ENCODE data around the gene CFAP90. TPM values are rescaled to one million over a fixed set of nuclear protein-coding genes. Genes with fewer than 3 reads are reported as not detected.

The CFAP90 gene
- total and polyA plus RNA-seq, 11 donors: not detected

GRCh38 chr5:7823594-7823993 is 27.3 kb downstream of the CFAP90 start:
- peaks cover 0 to 32% (median 2%) of the 10 kb centered on the region in 9 donors for H3K27me3 ChIP-seq
- DNase-seq (no peak), ATAC-seq (no peak)
- H3K9me3 ChIP-seq: no peaks in the 10 kb centered on the region
- TF ChIP-seq POLR2A (IDR thresholded peaks at IDR 0.05) (no peak), CTCF (IDR thresholded peaks at IDR 0.05) (no peak)
- no peak overlapping the region for H3K4me3 ChIP-seq
- no peak overlapping the region for H3K27ac ChIP-seq
- 76 to 87% (median 82%) methylated on average over 8 of the region's 8 CpGs for WGBS, 4 donors
- H3K4me1 ChIP-seq: peaks cover 0 to 3% (median 0%) of the 10 kb centered on the region in 12 donors
- H3K36me3 ChIP-seq: no peaks in the 10 kb centered on the region
- intact Hi-C loops (cut with DNase I): loop anchor here in 1 of 10 donors (10.0 kb wide), 1 partner anchor 1059 kb away; no protein-coding TSS in a partner anchor

GRCh38 chr5:7822449-7822848 is 28.5 kb downstream of the CFAP90 start:
- peaks cover 0 to 32% (median 2%) of the 10 kb centered on the region in 9 donors for H3K27me3 ChIP-seq
- H3K27ac ChIP-seq: no peak overlapping the region
- TF ChIP-seq POLR2A (IDR thresholded peaks at IDR 0.05) (no peak), CTCF (IDR thresholded peaks at IDR 0.05) (no peak)
- H3K36me3 ChIP-seq: no peaks in the 10 kb centered on the region
- H3K4me1 ChIP-seq: no peaks in the 10 kb centered on the region
- DNase-seq: no peak
- no peaks in the 10 kb centered on the region for H3K9me3 ChIP-seq
- ATAC-seq: no peak
- intact Hi-C loops (cut with DNase I): loop anchor here in 1 of 10 donors (10.0 kb wide), 1 partner anchor 1058 kb away; no protein-coding TSS in a partner anchor
- no peak overlapping the region for H3K4me3 ChIP-seq
- 46 to 66% (median 53%) methylated on average over 3 of the region's 3 CpGs for WGBS, 4 donors

- Histone ChIP-seq H3K4me1 (peaks cover 0 to 8% (median 0%) of the 10 kb centered on the region in 12 donors), H3K27ac (no peak overlapping the region), H3K4me3 (no peak overlapping the region), H3K36me3 (no peaks in the 10 kb centered on the region), H3K27me3 (peaks cover 0 to 31% (median 3%) of the 10 kb centered on the region in 9 donors), H3K9me3 (no peaks in the 10 kb centered on the region)
- no peak for DNase-seq
- 26 to 32% (median 32%) methylated on average over 9 of the region's 9 CpGs for WGBS, 4 donors
- no peak for TF ChIP-seq POLR2A (IDR thresholded peaks at IDR 0.05)
- peak in 1 of 12 donors; percentile 20 for TF ChIP-seq CTCF (IDR thresholded peaks at IDR 0.05)
- intact Hi-C loops (cut with DNase I): loop anchor here in 2 of 10 donors (5.0 to 10.0 kb wide), 2 partner anchors 1049 to 1052 kb away; no protein-coding TSS in a partner anchor
- ATAC-seq: peak in 2 of 4 donors; percentile 11 to 15
Observed at GRCh38 chr5:7816535-7816901, 34.4 kb downstream of the CFAP90 start.

GRCh38 chr5:7815892-7816534 is 34.9 kb downstream of the CFAP90 start:
- intact Hi-C loops (cut with DNase I): loop anchor here in 2 of 10 donors (5.0 to 10.0 kb wide), 2 partner anchors 1049 to 1051 kb away; no protein-coding TSS in a partner anchor
- peak; percentile 73 to 88 (median 79) for DNase-seq
- H3K4me1 ChIP-seq: peaks cover 0 to 8% (median 0%) of the 10 kb centered on the region in 12 donors
- TF ChIP-seq CTCF (IDR thresholded peaks at IDR 0.05) (peak; percentile 64 to 87 (median 78)), POLR2A (IDR thresholded peaks at IDR 0.05) (no peak)
- no peaks in the 10 kb centered on the region for H3K36me3 ChIP-seq
- WGBS, 4 donors: 11 to 13% (median 12%) methylated on average over 12 of the region's 12 CpGs
- H3K9me3 ChIP-seq: no peaks in the 10 kb centered on the region
- H3K4me3 ChIP-seq: no peak overlapping the region
- H3K27ac ChIP-seq: no peak overlapping the region
- H3K27me3 ChIP-seq: peaks cover 0 to 26% (median 0%) of the 10 kb centered on the region in 9 donors
- peak; percentile 91 to 99 (median 95) for ATAC-seq

All from heart left ventricle (tissue), 16 donors.